Right renal pelvis (tissue), 4 donors: ENCODE results near the gene CYSTM1. TPM values are rescaled to one million over a fixed set of nuclear protein-coding genes. Genes with fewer than 3 reads are reported as not detected.

ENCODE experiments used
- DNase-seq, 4 donors: peaks; one replicate each; pipeline ENCODE4 v3.0.0-alpha.2; 2013; ENCODE audit warnings: low read depth in 4 of 4, low spot score in 3 of 4, missing footprints in 1 of 4
- polyA plus RNA-seq, 4 donors: library from polyadenylated mRNA; unstranded; fragments of 120-200 nt; gene quantifications; one replicate each; pipeline ENCODE4 v1.2.1, GENCODE V29; 2013; ENCODE audit not compliant: insufficient read length in 4 of 4

CYSTM1 gene, protein sequence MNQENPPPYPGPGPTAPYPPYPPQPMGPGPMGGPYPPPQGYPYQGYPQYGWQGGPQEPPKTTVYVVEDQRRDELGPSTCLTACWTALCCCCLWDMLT
- 10 to 100 TPM; 63.5 to 84.3 (median 78.1) TPM for polyA plus RNA-seq

DNA sequence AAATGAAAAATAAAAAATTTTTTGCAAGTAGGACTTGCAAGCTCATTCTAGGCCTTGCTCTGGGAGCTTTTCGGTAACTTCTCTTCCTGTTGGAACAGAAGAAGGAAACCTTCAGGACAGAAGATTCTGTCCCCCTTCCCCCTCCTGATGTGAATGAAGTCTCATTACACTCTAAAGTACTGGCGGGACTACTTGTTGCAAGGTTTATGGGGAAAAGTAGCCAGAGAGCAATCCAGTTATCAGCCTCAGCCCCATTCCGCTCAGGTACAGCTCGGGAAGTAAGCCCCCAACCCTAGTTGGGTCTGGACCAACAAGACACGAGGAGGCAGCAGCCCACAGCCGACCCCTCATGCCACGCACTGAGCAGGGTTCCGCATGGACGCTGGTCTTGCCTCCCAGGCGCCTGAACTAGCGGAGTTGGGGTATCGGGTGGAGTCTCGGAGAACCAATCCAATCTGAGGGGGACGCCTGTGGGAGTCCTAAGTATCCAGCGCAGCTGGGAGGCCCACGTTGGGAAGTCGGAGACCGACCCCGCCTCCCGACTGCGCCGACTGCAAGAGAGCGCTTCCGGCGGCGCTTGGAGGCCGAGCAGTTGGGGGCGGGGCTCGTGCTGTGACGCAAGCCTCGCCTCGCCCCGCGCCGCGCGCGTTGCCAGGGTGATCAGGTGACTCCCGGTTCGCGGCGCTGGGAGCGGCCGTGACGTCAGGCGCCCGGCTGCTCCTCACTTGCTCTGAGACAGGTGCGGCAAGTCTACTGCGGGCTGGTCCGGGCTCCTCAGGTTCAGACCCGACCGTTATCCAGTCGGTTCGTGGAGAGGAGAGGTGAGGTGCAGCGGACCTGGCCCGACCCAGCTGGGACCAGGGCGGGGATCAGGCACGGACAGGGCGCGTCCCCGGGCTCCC, at the start of gene CYSTM1:
Gene CYSTM1 (plus strand): TSS at position 724 of the 902 bp plus-strand sequence. CDS start 19,278 bp downstream, outside the sequence.
- peak; percentile 92 to 97 (median 96) for DNase-seq

DNA sequence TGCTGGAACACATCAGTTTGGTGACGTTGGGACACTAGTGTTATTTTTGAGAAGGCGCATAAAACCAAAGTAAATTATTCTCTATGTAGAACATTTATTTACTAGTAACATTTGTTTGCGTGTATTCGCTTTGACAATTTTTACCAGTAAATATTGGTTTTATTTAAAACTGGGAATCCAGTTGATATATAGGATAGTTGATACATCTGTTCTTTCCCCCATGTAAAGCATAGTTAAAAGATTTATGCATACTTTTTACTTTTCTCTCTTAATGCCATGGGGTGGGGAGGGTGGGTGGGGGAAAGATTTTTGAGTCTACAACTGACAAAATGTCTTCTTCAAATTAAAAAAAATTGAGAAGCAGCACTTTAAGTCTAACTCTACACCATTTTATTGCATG, 49.4 kb upstream of the CYSTM1 start, which contains the start of gene IGIP:
Gene IGIP (plus strand): TSS at position 301 of the 400 bp plus-strand sequence. CDS start 2,540 bp downstream, outside the sequence.
- DNase-seq: no peak

DNA sequence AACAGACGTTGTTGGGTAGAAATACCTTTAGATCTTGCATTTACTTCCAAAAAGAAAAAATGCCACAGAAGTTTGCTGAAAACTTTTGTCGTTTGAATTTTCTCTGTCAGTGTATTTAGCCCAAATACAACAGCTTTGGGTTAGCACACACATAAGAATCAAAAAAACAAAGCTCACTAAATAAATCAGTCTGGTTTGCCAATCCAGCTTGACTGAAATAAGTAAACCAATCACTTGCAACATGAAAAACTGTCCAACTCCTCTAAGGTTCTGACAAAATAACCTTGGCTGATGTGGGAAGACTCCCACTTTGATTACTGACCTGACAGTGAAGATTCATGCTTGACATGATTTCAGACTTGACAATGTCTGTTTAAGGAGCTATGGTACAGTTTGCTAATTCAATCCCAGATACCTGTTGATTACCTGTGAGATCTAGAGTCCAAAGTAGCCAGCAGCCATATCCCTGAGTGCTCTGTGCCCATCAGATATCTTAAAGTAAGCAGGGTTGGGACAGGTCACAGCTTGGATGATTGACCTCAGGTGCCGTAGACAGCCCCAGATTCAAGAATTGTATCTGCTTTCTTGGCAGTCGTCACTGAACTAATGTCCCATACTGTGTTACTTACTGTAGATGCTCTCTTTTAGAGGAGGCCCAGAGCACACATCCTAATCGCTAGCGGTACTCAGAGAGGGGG, 48.5 kb upstream of the CYSTM1 start:
- no peak for DNase-seq

DNA sequence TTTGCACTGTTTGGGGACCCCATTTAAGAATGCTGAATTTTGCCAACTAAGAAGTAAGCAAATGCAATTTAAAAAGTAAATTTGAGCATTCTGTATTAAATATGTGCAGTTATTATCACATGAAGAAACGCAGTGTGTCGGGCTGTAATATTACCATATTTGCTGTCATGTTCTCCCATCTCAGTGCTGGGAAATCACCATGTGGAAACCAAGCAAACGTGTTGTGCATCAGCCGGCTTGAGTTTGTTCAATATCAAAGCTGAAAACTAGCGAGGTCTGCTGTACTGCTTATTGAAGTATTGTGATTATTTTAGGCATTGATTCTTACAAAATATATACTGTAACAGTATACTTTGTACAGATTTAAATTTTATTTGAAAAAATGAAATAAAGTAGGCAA, 46.6 kb upstream of the CYSTM1 start:
- DNase-seq: no peak

DNA sequence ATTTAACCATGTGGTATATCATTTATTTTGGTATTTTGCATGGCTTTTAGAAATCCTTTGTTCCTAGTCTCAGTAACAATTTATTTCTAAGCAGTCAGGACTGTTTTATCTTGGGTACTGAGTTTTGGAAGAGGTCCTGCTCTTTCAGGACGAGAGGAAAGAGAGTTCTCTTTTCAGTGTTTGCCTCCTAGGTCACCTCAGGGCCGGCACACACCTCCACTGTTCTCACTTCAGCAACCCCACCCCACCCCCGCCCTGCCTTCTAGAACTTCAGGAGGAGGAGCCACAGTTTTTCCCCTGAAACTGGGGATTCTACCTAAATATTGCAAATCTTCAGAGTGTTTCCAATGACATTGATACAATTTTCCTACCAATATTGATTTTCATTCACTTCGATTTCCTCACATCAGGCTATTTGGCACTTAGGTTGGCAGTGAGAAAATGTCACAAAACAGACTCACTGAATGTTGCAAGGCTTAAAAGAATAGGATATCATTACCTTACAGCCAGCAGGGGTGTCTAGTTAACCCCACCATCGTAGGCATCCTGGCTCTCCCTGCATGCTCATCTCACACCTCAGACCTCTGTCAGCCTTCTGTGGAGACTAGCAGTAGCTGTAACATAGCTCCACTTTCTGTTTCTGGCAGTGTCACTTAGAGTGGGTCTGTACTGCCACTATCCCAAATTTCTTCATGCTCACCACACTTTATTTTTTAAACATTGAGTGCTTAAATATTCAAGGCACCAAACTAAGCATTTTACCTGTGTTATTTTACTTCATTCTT, 43.8 kb upstream of the CYSTM1 start:
- DNase-seq: no peak

DNA sequence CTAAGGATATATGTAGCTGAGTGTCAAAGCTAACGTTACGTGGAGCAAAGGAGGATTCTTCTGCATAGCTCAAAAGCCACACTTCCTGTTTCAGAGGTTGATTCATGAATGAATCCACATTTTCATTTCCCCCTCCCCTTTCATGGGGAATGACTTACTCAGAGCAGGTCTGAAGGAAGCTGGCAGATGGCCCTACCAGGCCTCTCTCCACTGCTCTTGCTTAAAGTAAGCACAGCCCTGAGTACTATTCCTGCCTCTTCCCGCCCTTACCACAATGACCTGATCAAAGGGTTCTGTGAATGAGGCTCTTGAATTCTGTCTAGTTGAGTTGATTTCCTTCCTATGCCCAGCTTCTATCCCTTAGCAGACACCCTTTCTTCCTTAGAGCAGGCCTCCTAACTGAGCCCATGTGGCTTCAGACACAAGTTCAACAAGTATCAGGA, 43.0 kb upstream of the CYSTM1 start:
- DNase-seq: no peak

DNA sequence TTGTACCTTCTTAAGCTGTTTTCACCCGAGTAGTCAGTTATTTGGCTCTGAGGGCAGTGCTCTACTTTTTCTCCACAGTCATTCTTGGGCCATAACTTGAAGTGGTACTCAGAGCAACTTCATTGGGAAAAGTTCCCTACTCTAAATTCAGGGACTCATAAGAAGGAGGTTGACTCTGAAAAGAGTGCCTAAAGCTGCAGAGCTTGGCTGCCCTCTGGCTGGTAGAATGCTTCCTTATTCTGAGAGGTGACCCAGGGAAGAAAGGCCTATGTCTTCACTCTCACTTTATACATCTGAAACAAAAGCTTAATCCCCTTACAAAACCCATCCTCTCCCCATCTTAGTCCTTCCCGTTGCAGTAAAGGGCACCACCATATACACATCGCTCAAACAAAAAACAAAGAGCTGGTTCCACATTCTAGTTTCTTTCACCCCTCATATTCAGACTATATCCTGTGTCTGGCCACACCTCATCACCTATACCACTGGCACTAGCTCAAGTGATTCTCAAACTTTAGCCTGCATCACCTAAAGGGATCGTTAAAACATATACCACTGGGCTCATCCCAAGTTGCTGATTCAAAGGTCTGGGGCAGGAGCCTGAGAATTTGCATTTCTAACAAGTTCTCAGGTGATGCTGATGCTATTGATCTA, 41.3 kb upstream of the CYSTM1 start:
- DNase-seq: no peak

DNA sequence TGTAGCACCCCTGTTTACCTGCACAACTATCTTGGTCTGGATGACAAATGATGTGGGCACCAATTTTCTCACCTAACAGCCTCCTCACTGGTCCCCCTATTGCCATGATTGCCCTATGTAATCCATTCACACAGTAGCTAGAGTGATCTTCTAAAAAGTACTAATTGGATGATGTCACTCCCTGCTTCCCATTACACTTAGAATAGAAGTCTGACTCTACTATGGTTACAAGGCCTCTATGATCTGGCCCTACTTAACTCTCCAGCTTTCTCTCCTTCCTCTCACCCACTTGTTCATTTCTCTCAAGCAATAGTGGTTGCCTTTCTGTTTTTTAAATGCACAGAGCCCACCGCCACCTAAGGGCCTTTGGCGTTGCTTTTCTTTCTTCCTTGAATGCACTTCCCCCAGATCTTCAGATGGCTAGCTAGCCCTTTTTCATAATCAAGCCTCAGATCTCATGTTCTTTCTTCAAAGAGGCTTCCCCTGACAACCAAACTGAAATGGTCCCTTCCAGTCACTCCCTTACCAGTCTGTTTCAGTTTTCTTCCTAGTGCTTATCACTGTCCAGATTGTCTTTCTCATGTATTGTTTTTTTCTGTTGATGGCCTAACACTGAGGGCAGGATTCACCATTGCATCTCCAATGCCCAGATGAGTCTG, 40.6 kb upstream of the CYSTM1 start:
- DNase-seq: no peak

DNA sequence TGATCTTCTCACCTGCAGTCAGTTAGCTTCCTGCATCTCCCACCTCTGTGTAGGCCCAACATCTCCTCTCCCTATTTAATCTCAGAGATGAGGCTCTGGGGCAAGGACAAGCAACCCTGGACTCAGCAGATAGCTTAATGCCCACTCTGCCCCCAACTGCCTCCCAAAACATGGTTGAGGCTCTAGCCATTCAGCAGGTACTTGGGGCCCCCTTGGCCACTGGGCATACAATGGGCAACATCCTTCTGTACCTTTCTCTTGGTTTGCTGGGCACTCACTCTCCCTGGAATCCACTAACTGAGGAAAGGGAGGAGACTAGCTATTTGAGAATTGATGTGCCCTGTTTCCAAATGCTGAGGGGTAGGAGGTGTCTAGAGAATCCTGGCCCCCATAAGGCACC, 39.9 kb upstream of the CYSTM1 start:
- no peak for DNase-seq

DNA sequence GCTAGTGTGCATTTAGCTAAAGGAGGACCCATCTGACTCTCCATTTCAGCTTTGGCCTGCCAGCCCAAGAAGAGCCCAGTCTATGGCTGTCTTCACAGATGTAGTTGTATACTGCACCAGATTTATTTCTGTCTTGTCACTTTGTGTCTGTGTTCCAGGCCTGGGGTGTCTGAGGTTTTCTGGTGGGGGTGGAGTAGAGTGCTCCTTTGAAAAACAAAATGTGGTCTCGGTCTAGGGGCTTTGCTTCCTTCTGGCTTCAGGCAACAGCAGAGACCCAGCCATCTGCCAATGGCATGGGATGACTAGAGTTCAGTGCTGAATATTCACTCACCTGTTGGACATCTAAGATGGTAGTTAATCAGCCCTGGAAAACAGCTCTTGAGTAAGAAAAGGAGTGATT, 38.4 kb upstream of the CYSTM1 start:
- no peak for DNase-seq

DNA sequence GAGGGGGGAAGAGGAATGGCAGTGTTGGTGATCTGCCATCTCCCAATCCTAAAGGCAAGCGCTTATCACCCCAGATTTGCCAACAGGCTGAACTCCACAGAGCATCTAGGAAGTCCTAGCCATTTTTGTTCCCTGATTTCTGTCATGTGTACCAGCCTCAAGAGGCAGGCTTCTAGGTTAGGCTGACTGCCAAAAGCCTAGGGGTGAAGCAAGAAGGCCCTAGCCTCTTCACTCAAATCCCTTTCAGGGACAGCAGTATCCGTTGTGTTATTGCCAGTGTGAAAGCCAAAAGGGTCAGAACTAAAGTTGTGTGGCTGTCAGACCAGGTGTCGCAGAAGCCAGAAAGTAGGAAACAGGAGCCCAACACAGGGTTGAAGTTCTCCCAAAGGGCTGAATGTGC, 34.6 kb upstream of the CYSTM1 start:
- no peak for DNase-seq

DNA sequence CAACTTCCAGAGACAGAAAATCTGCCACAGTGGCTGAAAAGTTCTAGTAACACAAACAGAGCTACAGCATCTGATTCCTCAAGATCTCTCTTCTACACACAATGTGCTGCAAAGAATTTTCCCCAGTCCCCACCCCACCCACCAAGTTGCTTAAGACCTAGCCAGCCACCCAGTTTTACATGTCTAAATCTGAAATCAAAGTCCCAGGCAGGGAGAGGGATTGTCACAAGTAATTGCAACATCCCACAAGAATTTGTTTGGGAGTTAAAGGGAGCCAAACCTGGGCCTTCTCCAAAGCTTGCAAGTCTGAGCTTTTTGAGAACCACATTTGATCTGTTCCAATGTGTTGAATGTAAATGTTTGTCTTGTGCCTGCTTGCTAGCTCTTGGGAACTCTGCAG, 33.7 kb upstream of the CYSTM1 start:
- DNase-seq: no peak

DNA sequence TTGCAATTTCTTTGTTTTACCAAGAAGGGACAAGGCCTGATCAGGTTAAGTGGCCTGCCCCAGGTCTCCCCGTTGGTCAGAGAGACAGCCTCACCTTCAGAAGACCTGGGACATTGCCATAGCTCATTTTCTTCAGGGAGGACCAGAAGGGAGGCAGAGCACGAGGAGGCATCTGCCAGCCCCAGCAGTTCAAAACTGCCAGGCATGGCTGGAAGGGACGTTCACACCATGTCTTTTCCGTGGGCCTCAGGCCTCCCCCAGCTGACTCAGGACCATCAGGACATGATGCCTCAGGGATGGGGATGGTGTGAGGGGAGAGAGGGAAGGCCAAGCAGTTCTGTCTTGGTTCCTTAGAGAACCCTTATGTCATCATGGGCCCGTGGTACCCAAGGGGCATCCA, 32.7 kb upstream of the CYSTM1 start:
- DNase-seq: no peak

DNA sequence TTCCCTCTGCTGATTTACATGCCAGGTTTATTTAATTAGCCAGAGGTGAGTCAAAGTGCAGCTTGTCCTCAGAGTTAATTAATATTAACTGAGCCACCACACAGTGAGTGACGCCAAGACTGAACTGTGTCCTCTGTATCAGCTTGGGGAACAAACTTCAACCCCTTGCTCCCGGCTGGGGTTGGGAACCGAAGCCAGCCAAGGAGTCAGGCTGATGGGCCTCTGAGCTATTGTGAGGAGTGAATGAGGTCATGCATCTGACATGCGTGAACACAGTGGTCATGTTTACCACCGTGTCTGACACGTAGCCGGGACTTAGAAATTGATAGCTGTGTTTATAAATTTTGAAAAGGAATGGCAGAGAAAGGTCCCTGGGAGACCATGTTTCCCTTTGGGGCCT, 32.1 kb upstream of the CYSTM1 start:
- no peak for DNase-seq

DNA sequence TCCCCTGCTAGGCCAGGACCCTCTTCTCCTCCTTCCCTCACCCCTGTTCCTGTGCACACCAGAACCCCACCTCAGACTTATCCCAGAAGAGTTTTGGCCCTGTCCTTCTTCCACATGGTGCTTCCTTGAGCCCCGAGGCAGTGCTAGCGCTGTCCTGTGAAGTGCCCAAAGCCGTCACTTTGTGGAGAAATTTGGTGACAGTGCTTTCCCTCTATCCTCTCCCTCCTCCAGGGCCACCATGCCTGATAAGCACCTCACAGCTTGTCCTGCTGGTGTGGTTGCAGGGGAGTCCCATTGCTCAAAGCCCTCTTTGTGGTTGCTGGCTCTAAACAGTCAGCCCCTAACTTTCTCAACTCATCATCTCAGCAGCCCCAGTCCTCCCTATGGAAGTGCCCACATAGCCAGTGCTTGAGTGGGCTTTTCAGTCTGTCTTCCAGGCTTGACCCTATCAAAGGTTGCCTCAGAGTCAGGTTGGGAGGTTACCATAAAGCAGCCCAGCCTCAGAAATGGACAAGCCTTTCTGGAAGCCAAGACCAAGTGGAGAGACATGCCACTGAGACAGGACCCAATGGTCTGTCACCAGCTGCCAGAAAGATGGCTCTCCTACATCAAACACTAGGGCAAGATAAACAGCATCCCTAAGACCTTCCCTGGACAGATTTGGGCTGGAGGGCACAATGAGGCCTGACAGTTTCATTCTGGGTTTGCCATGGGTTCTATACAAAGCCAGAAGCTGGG, 31.3 kb upstream of the CYSTM1 start:
- no peak for DNase-seq

DNA sequence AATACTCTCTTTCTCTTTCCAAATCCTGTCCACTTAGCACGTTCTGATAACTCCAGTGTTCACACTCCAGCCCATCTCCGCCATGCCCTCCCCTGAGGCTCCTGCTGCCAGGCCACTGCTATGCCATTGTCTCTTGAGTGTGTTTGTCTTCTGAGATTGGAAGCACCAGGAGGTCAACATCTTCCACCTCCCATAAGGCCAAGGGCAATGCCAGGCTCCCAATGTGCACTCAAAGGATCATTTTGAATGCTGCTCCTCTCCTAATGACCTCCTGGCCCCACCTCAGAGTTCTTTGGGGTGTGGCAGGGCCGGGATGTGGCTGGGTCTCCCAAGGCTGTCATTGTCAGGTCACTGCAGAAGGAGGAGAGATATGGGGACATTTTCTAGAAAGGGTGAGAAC, 29.7 kb upstream of the CYSTM1 start:
- no peak for DNase-seq

DNA sequence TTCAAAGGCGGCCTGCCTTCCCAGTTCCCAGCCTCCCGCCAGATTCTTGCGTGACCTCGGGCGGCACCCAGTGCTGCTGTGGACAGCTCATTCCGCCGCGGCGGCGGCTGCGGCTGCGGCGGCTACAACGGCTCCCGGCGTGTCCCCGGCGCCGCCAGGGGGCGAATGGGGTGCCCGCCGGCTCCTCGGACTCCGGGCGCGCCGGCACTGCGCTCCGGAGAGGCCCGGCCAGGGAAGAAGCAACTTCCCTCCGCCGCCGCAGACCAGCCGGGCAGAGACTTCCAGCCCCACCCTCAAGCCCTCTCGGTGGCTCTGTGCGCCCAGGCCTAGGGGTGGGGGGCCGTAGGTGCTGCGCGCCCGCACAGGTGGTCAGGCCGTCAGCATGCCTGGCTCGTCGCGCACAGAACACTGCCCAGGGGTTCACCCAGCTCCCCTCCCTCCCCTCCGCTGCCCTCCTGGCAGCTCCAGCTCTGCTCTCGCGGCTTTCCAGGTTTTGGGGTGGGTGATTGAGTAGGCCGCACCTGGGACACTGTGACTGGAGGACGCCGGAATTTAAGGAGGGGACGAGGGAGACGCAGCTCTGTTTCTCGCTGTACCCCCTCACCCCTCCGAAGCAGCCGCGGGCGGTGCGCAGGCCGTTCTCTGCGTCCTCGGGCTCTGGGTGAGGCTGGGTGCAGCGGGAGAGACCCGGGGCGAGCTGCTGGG, 29.0 kb upstream of the CYSTM1 start:
- DNase-seq: peak; percentile 45 to 63 (median 53)

DNA sequence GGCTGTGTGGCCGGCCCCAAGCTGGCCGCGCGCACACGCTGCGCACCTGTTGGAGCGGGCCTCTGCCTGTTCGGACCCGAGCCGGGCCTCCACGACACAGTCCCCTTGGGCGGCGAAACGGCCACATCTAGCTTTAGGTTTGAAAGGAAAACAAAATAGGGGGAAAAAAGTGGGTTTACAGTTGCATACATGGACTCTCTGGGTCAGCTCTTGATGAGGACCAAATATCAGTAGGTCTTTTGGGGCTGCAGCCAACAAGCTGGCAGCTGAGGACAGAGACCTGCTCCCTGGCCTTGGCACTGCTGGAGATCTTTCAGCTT, 28.5 kb upstream of the CYSTM1 start:
- DNase-seq: no peak
